SK-N-SH (cell line): Measurements from ENCODE around the gene IQSEC1. TPM values are rescaled to one million over a fixed set of nuclear protein-coding genes. Genes with fewer than 3 reads are reported as not detected.

ENCODE experiments used
- CTCF ChIA-PET: fragments of 300-600, 350-600 bp; formaldehyde crosslinking; extraction: SDS; loops from one replicate; lab custom pipeline; 2021; lab: Yijun Ruan, JAX
- POLR2A ChIA-PET: fragments of 350-600 bp; sonication (Branson Sonifier 250); formaldehyde crosslinking; extraction: SDS; loops from one replicate; lab custom pipeline; 2020; ENCODE audit warnings: antibody characterized with exemption, inconsistent platforms; lab: Yijun Ruan, JAX
- DNase-seq: peaks from one replicate; pipeline ENCODE4 v3.0.0; 2012
- H2AFZ ChIP-seq: fragments of 200-600 bp; sonication (generic); 2 replicates; pipeline ENCODE4 v1.8.1; 2016; ENCODE audit warnings: antibody characterized with exemption, mild to moderate bottlenecking, low read depth
- H3F3A ChIP-seq: fragments of 200-600 bp; sonication (generic); replicated peaks from 2 replicates; pipeline ENCODE3; 2016; ENCODE audit warnings: antibody characterized with exemption, mild to moderate bottlenecking; ENCODE audit not compliant: insufficient read depth
- H3K27ac ChIP-seq, 2 experiments: fragments of 200-500 bp in 1 of 2; fragments of 200-600 bp in 1 of 2; sonication (Bioruptor generic) in 1 of 2; sonication (generic), shearing (Covaris generic) in 1 of 2; 2 replicates each; pipeline versions ENCODE4 v1.5.1 to v1.6.1; 2014 to 2016; ENCODE audit warnings: low read depth in 2 of 2, inconsistent platforms in 1 of 2, low read length in 1 of 2, mild to moderate bottlenecking in 1 of 2, mixed read lengths in 1 of 2
- H3K27me3 ChIP-seq: fragments of 200-600 bp; sonication (generic), shearing (Covaris generic); 2 replicates; pipeline ENCODE4 v1.6.1; 2016; ENCODE audit warnings: mixed run types; ENCODE audit not compliant: insufficient read depth
- H3K36me3 ChIP-seq, 2 experiments: fragments of 200-500 bp in 1 of 2; fragments of 200-600 bp in 1 of 2; sonication (Bioruptor generic) in 1 of 2; sonication (generic) in 1 of 2; replicated peaks in 1 of 2; 2 replicates each; pipeline versions ENCODE3 to v1.5.1; 2014 to 2016; ENCODE audit warnings: low read length in 1 of 2, mild to moderate bottlenecking in 1 of 2; ENCODE audit not compliant: insufficient read depth in 2 of 2, control insufficient read depth in 1 of 2
- H3K4me1 ChIP-seq, 2 experiments: fragments of 200-500 bp in 1 of 2; fragments of 200-600 bp in 1 of 2; sonication (Bioruptor generic) in 1 of 2; sonication (generic), shearing (Covaris generic) in 1 of 2; 2 replicates each; pipeline versions ENCODE4 v1.5.1 to v1.6.1; 2014 to 2016; ENCODE audit warnings: low read depth in 1 of 2, low read length in 1 of 2, mixed run types in 1 of 2; ENCODE audit not compliant: insufficient read depth in 2 of 2, control insufficient read depth in 1 of 2
- H3K4me2 ChIP-seq: fragments of 200-600 bp; sonication (generic), shearing (Covaris generic); 2 replicates; pipeline ENCODE4 v1.6.1; 2017; ENCODE audit warnings: mixed run types
- H3K4me3 ChIP-seq, 2 experiments: fragments of 200-500 bp in 1 of 2; fragments of 200-600 bp in 1 of 2; sonication (Bioruptor generic) in 1 of 2; sonication (generic), shearing (Covaris generic) in 1 of 2; 2 replicates each; pipeline versions ENCODE4 v1.5.1 to v1.8.1; 2014 to 2016; ENCODE audit warnings: low read depth in 2 of 2, inconsistent platforms in 1 of 2, low read length in 1 of 2, mild to moderate bottlenecking in 1 of 2, mixed read lengths in 1 of 2, moderate library complexity in 1 of 2
- H3K79me2 ChIP-seq: fragments of 200-600 bp; sonication (generic); 2 replicates; pipeline ENCODE4 v1.8.1; 2017; ENCODE audit warnings: mild to moderate bottlenecking; ENCODE audit not compliant: insufficient read depth
- H3K9ac ChIP-seq: fragments of 200-600 bp; sonication (generic); 2 replicates; pipeline ENCODE4 v1.6.1; 2017; ENCODE audit warnings: mixed run types
- H3K9me2 ChIP-seq: fragments of 200-600 bp; sonication (generic); 2 replicates; pipeline ENCODE4 v1.6.1; 2017; ENCODE audit warnings: mixed run types
- H3K9me3 ChIP-seq: fragments of 200-600 bp; sonication (generic); 2 replicates; pipeline ENCODE4 v1.6.1; 2017; ENCODE audit warnings: mixed run types, mild to moderate bottlenecking, moderate library complexity
- H4K20me1 ChIP-seq: fragments of 200-600 bp; sonication (generic); 2 replicates; pipeline ENCODE4 v1.6.1; 2017; ENCODE audit warnings: mild to moderate bottlenecking, mixed run types; ENCODE audit not compliant: insufficient read depth
- CHD2 ChIP-seq: fragments of 150-350 bp; IDR thresholded peaks from 2 replicates; pipeline ENCODE4 v1.6.1; 2018; ENCODE audit warnings: low read length; ENCODE audit not compliant: partially characterized antibody
- EP300 ChIP-seq, 2 experiments: IDR thresholded peaks; 2 replicates each; pipeline versions ENCODE4 v1.4.0 to v1.6.1; 2012; ENCODE audit warnings: borderline replicate concordance in 1 of 2, low read depth in 1 of 2, low read length in 1 of 2
- MXI1 ChIP-seq: IDR thresholded peaks from 2 replicates; pipeline ENCODE4 v1.6.1; 2012; ENCODE audit warnings: mild to moderate bottlenecking, low read depth, low read length, improper control_type of control experiment
- TCF12 ChIP-seq: IDR thresholded peaks from 2 replicates; pipeline ENCODE4 v1.4.0; 2012
- WGBS: methylation state at CpG from one replicate; pipeline ENCODE4 v1.1.6; 2017; ENCODE audit warnings: low lambda C conversion rate; 5-methylcytosine and 5-hydroxymethylcytosine counted together
- polyA plus RNA-seq, 3 experiments: library from polyadenylated mRNA; depleted of rRNA; stranded (reverse); fragments of >200 nt; gene quantifications; 2 replicates each; pipeline ENCODE4 v1.2.3, GENCODE V29; 2012
- TF ChIP-seq, protein P1 (sequence below): fragments of 200-600 bp; sonication (generic); IDR thresholded peaks from 2 replicates; pipeline ENCODE4 v1.6.1; 2017; ENCODE audit warnings: antibody characterized with exemption, mild to moderate bottlenecking, moderate library complexity
- TF ChIP-seq, protein P2 (sequence below): IDR thresholded peaks from 2 replicates; pipeline ENCODE4 v1.4.0; 2012; ENCODE audit warnings: low read depth
- TF ChIP-seq, protein P3 (sequence below): IDR thresholded peaks from 2 replicates; pipeline ENCODE4 v1.4.0; 2012; ENCODE audit warnings: low read depth, borderline replicate concordance
- TF ChIP-seq, protein P4 (sequence below): IDR thresholded peaks from 2 replicates; pipeline ENCODE4; 2012
- TF ChIP-seq, protein P5 (sequence below): fragments of 150-350 bp; IDR thresholded peaks from 2 replicates; pipeline ENCODE4 v1.6.1; 2016; ENCODE audit warnings: mild to moderate bottlenecking, low read depth, low read length
- TF ChIP-seq, protein P6 (sequence below): fragments of 150-350 bp; IDR thresholded peaks from 2 replicates; pipeline ENCODE4 v1.6.1; 2017; ENCODE audit warnings: antibody characterized with exemption, low read length, low read depth, borderline replicate concordance

Gene IQSEC1
- polyA plus RNA-seq, 1 of the 3 experiments (the other 2 are of a cell fraction), result 6.2 TPM

DNA sequence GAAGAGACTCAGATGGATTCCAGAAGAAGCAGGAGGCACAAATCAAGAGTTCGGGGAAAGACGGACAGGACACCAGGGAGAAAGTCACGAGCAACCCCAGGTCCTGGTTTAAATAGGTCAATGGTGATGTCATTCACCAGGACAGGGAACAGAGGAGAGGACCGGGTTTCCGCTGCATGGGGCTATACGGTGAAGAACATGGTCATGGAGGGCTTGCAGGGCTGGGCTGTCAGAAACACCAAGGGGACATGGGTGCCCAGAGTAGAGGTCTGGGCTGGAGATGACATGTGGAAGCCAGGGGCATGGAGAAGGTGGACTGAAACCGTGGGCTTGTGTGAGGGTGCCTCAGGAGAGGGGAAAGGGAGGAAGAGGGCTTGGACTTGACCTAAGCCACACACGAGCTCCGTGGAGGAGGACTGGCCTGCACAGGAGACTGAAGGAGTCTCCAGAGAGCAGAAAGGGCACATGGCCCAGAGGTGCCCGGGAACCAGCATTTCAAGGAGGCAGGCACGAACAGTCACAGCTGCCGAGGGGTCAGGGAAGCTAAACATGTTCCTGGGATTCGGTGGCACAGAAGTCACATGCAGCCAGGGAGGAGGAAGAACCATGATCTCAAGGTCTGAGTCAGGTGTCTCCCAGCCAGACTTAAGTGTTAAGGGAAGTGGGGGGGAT, 177.7 kb downstream of the IQSEC1 start:
- Histone ChIP-seq H3K4me1 (peaks cover 0 to 7% of the 10 kb centered on the region in 2 experiments; a peak in 1 of 4 replicates), H3K4me2 (no peak overlapping the region), H3K4me3 (no peak overlapping the region), H4K20me1 (no peaks in the 10 kb centered on the region), H3K36me3 (peaks cover 0 to 8% of the 10 kb centered on the region in 2 experiments), H3K27me3 (no peaks in the 10 kb centered on the region), H3K9ac (no peak overlapping the region), H3K27ac (no peak overlapping the region), H3K79me2 (no peaks in the 10 kb centered on the region), H3F3A (no peaks in the 10 kb centered on the region), H3K9me2 (no peaks in the 10 kb centered on the region), H2AFZ (no peak overlapping the region), H3K9me3 (no peaks in the 10 kb centered on the region)
- TF ChIP-seq, protein P1, sequence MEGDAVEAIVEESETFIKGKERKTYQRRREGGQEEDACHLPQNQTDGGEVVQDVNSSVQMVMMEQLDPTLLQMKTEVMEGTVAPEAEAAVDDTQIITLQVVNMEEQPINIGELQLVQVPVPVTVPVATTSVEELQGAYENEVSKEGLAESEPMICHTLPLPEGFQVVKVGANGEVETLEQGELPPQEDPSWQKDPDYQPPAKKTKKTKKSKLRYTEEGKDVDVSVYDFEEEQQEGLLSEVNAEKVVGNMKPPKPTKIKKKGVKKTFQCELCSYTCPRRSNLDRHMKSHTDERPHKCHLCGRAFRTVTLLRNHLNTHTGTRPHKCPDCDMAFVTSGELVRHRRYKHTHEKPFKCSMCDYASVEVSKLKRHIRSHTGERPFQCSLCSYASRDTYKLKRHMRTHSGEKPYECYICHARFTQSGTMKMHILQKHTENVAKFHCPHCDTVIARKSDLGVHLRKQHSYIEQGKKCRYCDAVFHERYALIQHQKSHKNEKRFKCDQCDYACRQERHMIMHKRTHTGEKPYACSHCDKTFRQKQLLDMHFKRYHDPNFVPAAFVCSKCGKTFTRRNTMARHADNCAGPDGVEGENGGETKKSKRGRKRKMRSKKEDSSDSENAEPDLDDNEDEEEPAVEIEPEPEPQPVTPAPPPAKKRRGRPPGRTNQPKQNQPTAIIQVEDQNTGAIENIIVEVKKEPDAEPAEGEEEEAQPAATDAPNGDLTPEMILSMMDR, result no peak
- TF ChIP-seq, protein P2, sequence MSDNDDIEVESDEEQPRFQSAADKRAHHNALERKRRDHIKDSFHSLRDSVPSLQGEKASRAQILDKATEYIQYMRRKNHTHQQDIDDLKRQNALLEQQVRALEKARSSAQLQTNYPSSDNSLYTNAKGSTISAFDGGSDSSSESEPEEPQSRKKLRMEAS, result no peak
- no peak for TF ChIP-seq EP300 (IDR thresholded peaks at IDR 0.05; ENCODE audit: borderline replicate concordance in 1 of 2, low read depth in 1 of 2, low read length in 1 of 2)
- 76% methylated on average over 13 of the region's 13 CpGs for WGBS
- ChIA-PET CTCF (interaction anchor here (1.0 to 2.7 kb wide), 6 partner anchors 9 to 122 kb away, joined by 3 to 16 read pairs (median 6); partner anchors contain the start of gene RPL32), POLR2A (no interaction called here)
- no peak for DNase-seq

DNA sequence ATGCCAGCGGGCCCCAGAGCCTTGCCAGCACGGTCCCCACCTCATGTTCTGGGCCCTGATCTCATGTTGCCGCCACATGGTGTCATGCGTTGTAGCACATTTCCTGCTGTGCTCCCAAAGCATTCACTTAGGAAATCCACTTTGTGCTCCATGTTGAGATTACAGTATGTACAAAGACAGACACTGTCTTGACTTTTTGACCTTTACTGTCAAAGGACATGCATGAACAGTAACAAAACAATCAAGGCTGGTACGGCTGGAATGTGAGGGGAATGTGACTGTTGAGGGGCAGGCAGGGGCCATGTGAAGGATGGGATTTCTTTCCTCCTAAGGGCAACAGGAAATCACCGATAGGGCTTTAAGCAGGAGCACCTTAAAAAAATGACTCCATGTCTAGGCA, 178.6 kb downstream of the IQSEC1 start:
- peaks cover 0 to 7% of the 10 kb centered on the region in 2 experiments; a peak in 1 of 4 replicates for H3K4me1 ChIP-seq
- no peaks in the 10 kb centered on the region for H4K20me1 ChIP-seq
- ChIA-PET POLR2A (no interaction called here), CTCF (interaction anchor here (1.6 to 2.7 kb wide), 3 partner anchors 27 to 123 kb away, joined by 4 to 16 read pairs (median 9); partner anchors contain the start of gene RPL32)
- no peaks in the 10 kb centered on the region for H3F3A ChIP-seq
- no peaks in the 10 kb centered on the region for H3K79me2 ChIP-seq
- TF ChIP-seq CHD2, result no peak
- H3K36me3 ChIP-seq, result peaks cover 0 to under 1% of the 10 kb centered on the region in 2 experiments
- H3K27ac ChIP-seq, result no peak overlapping the region
- no peaks in the 10 kb centered on the region for H3K9me2 ChIP-seq
- H3K9ac ChIP-seq, result no peak overlapping the region
- 91% methylated on average over 6 of the region's 6 CpGs for WGBS
- no peaks in the 10 kb centered on the region for H3K9me3 ChIP-seq
- no peak overlapping the region for H2AFZ ChIP-seq
- no peak overlapping the region for H3K4me3 ChIP-seq
- no peaks in the 10 kb centered on the region for H3K27me3 ChIP-seq
- H3K4me2 ChIP-seq, result no peak overlapping the region
- no peak for DNase-seq

DNA sequence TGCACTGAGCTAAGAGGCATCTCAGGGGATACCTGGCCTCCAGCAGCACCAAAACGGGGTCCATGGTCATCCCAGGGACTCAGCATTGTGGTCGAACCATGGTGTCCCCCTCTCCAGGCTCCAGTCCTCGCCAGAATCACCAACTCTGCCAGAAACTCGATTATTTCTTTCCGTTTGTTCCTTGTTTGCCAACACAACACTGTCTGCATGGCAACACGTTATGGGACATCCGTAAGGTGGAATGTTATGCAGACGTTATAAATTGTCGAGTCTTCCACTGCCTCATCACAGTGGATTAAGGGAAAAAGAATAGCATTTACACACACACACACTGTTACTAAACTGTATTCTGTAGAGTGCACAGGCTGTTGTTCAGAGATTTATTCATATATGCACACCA, 179.4 kb downstream of the IQSEC1 start:
- ChIA-PET POLR2A (no interaction called here), CTCF (interaction anchor here (0.6 to 5.4 kb wide), 4 partner anchors 29 to 90 kb away, joined by 3 to 150 read pairs (median 7); partner anchors contain the start of gene RPL32)
- no peaks in the 10 kb centered on the region for H3K9me3 ChIP-seq
- H3K9ac ChIP-seq, result no peak overlapping the region
- no peaks in the 10 kb centered on the region for H4K20me1 ChIP-seq
- H3K79me2 ChIP-seq, result no peaks in the 10 kb centered on the region
- no peak overlapping the region for H3K4me2 ChIP-seq
- no peaks in the 10 kb centered on the region for H3F3A ChIP-seq
- H3K4me3 ChIP-seq, result no peak overlapping the region
- no peak for DNase-seq
- H3K36me3 ChIP-seq, result no peaks in the 10 kb centered on the region
- peaks cover 3% of the 10 kb centered on the region; the same call in 1 of the 2 replicates for H3K27me3 ChIP-seq
- no peak for TF ChIP-seq CHD2
- no peak for TF ChIP-seq MXI1
- TF ChIP-seq, protein P3, sequence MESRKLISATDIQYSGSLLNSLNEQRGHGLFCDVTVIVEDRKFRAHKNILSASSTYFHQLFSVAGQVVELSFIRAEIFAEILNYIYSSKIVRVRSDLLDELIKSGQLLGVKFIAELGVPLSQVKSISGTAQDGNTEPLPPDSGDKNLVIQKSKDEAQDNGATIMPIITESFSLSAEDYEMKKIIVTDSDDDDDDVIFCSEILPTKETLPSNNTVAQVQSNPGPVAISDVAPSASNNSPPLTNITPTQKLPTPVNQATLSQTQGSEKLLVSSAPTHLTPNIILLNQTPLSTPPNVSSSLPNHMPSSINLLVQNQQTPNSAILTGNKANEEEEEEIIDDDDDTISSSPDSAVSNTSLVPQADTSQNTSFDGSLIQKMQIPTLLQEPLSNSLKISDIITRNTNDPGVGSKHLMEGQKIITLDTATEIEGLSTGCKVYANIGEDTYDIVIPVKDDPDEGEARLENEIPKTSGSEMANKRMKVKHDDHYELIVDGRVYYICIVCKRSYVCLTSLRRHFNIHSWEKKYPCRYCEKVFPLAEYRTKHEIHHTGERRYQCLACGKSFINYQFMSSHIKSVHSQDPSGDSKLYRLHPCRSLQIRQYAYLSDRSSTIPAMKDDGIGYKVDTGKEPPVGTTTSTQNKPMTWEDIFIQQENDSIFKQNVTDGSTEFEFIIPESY, result no peak
- TF ChIP-seq, protein P4, sequence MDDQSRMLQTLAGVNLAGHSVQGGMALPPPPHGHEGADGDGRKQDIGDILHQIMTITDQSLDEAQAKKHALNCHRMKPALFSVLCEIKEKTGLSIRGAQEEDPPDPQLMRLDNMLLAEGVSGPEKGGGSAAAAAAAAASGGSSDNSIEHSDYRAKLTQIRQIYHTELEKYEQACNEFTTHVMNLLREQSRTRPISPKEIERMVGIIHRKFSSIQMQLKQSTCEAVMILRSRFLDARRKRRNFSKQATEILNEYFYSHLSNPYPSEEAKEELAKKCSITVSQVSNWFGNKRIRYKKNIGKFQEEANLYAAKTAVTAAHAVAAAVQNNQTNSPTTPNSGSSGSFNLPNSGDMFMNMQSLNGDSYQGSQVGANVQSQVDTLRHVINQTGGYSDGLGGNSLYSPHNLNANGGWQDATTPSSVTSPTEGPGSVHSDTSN, result no peak
- TF ChIP-seq, protein P5, sequence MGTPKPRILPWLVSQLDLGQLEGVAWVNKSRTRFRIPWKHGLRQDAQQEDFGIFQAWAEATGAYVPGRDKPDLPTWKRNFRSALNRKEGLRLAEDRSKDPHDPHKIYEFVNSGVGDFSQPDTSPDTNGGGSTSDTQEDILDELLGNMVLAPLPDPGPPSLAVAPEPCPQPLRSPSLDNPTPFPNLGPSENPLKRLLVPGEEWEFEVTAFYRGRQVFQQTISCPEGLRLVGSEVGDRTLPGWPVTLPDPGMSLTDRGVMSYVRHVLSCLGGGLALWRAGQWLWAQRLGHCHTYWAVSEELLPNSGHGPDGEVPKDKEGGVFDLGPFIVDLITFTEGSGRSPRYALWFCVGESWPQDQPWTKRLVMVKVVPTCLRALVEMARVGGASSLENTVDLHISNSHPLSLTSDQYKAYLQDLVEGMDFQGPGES, result no peak
- TF ChIP-seq, protein P6, sequence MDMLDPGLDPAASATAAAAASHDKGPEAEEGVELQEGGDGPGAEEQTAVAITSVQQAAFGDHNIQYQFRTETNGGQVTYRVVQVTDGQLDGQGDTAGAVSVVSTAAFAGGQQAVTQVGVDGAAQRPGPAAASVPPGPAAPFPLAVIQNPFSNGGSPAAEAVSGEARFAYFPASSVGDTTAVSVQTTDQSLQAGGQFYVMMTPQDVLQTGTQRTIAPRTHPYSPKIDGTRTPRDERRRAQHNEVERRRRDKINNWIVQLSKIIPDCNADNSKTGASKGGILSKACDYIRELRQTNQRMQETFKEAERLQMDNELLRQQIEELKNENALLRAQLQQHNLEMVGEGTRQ, result no peak
- no peak for TF ChIP-seq TCF12
- peaks cover 0 to 7% of the 10 kb centered on the region in 2 experiments; a peak in 1 of 4 replicates for H3K4me1 ChIP-seq
- H2AFZ ChIP-seq, result no peak overlapping the region
- H3K27ac ChIP-seq, result no peak overlapping the region
- H3K9me2 ChIP-seq, result no peaks in the 10 kb centered on the region
- 64% methylated on average over 9 of the region's 9 CpGs for WGBS
